ENCODE data around the gene CLSTN1.

The CLSTN1 gene

DNA sequence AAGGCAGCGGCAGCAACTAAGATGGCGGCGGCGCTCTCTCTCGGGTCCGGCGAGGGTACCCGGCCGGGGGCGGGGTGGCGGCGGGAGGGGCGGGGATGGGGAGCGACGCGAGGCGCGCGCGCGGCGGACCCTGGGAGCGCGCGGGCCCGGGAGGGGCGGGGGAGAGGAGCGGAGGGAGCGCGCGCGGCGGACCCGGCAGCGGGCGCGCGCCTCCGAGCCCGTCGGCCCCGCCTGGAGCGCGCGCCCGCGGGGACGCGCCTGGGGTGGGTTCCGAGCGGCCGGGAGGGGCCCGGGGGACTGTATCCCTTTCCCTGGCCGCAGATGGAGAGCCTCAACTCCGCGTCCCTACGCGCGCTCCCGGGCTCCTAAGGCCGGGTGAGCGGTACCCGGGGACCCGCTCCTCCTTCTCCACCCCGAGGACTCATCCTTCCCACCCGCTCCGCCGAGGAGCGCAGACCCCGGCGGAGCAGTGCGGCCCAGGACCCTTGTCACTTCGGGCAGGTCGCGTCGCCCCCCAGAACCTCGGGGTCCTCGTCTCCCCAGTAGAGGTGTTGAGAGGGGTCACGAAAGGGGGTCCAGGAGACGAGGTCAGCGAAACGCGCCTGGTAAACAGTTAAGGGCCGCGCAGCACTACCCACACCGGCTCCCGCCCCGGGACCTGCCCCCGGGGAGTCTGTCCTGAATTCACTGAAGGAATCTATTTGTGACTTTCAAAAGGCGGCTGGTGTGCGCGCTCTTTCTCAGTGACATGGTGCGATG lies at the start of gene CLSTN1:
Gene CLSTN1 (minus strand): TSS at position 23 of the 759 bp plus-strand sequence. CDS start 232 bp downstream, outside the sequence.
- peak; percentile 89 to 94 for DNase-seq

DNA sequence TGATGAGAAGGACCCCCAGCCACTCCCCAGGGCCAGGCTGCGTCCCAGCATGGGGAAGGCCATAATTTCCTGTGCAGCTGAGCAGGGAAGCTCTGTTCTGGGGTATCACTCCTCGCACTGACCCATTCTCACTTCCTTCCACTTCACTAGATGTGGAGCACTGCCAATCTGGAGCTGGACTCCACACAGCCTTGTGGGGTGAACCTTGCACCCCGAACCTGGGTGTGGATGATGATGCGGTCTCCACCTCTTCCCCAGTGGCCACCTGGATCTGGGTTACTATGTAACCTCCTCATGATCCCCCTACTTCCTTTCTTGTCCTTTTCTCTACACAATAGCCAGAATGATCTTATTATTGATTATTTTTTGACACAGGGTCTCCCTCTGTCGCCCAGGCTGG lies 49.6 kb upstream of the CLSTN1 start:
- DNase-seq: no peak

DNA sequence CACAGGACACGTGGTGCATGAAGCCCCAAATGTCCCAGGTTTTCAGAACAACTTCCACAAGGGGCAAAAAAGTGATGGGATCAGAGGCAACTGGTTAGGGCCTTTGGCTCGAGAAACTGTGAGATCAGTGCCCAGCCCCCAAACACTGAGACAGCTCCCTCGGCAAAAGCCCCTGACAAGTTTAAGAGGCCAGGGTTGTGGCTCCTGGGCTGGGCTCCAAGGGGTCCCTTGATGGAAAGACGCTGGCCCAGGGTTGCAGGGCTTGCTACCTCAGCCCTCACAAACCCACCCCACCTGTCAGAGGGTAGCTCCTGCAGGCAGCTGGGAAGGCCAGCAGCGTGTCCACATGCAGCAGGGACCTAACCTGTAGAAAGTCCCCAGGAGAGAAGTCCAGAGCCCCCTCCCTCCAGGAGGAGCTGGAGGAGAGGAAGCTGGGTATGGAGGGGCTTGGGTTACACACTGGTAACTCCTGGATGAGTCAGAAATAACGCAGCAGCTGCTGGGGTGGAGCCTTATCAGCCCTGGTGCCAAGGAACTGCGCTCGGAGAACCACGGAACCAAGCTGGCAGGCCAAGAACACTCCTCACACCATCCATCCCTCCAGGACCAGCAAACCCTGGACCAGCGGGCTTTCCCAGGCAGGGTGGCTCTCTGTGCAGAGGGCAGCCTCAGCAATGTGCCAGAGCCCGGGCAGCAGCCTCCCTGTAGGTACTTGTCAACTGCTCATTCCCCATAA lies 48.8 kb upstream of the CLSTN1 start:
- DNase-seq: no peak

DNA sequence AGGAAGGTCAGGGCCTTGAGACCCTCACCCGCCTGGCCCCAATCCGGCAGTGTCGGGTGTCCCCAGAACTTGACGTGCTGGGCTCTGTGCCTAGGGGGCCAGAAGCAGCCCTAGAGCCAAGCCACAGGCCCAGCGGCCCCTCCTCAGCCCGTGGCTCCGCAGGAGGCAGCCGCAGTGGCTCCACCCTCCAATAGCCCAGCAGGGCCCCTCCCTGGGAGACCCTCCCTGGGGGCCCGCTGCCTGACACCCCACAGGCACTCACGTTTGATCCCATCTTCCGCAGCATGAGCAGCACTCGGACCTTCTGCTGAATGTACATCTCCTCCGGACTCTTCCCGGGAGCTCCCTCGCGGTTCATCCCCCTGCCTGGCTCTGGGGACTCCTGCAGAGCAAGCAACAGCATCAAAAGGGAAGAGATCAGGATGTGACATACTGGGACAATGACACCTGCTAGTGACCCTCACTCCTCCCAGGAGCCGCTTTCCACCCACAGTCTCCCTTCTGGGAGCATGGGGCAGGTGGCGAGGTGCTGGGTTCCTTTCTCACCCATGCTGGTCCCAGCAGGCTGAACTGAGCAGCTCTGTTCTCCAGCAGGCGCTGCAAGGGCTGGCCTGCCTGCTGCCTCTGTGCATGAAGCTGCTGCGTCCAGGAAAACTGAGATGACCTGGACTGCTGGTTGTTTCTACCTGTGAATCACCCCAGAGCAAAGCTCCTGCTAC lies 48.1 kb upstream of the CLSTN1 start:
- no peak for DNase-seq

GRCh38 chr1:9871021-9871420 lies 47.3 kb upstream of the CLSTN1 start:
- no peak for DNase-seq

DNA sequence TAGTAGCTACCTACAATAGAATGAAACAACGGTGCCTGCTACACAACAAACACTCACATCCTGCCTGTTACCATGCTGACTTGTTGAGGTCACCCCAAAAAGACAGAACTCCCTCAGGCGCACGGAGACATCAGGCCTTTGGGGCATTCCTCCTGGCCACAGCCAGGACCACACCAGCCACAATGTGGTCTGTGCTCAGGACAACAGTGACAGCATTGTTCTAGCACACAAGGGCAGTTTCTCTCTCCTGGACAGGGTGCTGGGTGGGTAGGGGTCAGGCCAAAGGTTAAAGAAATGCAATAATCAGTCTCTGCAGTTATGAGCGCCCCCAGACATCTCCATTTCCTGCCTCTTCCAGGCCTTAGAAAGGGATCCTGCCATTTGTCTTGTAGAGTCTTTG lies 46.8 kb upstream of the CLSTN1 start:
- DNase-seq: no peak

DNA sequence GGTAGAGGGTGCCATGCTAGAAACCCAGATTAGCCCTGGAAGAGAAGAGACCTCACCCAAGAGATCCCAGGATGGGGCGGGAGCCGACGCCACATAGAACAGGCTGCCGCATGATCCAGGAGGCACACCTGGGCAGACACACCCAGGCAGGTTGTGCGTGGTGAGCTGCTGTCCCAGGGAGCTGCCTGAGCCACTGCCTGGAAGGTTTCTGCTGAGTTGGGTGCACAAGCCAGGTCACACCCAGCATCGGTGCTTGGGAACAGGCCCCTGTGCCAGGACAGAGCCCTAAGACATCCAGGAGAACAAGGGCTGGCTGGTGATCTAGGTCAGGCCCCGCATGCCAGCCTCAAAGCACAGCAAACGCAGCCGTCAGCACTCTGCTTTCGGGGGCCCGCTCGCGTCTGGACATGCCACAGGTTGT lies 46.1 kb upstream of the CLSTN1 start:
- DNase-seq: no peak

- DNase-seq: no peak
Measured at GRCh38 chr1:9868244-9868590, 44.5 kb upstream of the CLSTN1 start.

GRCh38 chr1:9867408-9868243 lies 43.9 kb upstream of the CLSTN1 start:
- peak; percentile 82 to 89 for DNase-seq

DNA sequence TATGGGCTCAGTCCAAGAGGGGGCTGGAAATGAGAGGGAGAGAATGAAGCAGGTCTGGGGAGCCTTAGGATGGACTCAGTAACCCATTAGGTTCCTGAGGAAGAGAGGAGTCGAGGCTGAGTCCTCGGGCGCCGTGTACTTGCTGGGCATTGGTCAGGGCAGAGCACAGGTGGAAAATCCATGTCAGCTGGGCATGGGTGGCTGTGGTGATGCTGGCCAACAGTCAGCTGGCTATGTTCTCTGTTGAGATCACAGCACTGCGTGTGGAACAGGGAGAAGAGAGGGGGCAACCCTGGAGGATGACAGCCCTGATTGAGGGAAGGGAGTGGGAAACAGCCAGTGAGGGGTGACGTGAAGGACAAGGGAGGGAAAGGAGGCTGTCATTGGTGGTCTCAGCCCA lies 43.1 kb upstream of the CLSTN1 start:
- no peak for DNase-seq

GRCh38 chr1:9865724-9866123 lies 42.0 kb upstream of the CLSTN1 start:
- no peak for DNase-seq

- DNase-seq: no peak
Measured at GRCh38 chr1:9863371-9863770, 39.6 kb upstream of the CLSTN1 start.

GRCh38 chr1:9861360-9861759 lies 37.6 kb upstream of the CLSTN1 start:
- DNase-seq: no peak

- DNase-seq: no peak
Measured at GRCh38 chr1:9860887-9861286, 37.1 kb upstream of the CLSTN1 start.

DNA sequence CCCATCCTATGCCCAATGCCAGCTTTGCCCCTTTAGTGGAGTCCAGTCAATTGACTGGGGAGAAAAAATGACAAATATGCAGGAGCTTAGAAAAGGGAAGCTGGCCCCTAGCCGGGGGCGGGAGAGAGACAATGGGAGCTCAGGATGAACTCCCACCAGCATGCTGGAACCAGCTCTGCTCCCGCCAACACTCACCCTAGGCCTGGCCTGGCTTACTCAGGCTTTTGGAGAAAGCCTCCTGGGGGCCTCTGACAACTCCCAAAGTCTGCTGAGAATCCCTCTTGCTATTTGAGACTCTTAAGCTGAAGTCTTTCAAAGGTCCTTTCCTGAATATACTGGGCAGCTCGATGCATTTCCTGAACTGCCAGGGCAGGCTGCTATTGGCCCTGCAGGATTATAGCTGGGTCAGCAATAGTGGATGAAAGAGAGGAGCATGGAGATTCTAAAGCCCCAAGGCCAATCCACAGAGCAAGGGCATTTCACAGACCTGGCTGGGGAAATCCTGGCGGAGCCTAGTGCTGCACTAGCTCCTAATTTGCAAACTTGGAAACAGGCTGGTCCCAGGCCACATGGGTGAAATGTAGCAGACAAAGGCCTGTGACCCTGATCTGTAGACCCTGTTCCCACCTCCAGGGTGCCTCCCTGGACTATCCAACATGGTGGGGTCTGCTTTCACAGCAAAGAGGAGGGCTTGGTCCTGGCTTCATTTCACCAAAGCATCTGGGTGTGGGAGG lies 35.7 kb upstream of the CLSTN1 start:
- no peak for DNase-seq

DNA sequence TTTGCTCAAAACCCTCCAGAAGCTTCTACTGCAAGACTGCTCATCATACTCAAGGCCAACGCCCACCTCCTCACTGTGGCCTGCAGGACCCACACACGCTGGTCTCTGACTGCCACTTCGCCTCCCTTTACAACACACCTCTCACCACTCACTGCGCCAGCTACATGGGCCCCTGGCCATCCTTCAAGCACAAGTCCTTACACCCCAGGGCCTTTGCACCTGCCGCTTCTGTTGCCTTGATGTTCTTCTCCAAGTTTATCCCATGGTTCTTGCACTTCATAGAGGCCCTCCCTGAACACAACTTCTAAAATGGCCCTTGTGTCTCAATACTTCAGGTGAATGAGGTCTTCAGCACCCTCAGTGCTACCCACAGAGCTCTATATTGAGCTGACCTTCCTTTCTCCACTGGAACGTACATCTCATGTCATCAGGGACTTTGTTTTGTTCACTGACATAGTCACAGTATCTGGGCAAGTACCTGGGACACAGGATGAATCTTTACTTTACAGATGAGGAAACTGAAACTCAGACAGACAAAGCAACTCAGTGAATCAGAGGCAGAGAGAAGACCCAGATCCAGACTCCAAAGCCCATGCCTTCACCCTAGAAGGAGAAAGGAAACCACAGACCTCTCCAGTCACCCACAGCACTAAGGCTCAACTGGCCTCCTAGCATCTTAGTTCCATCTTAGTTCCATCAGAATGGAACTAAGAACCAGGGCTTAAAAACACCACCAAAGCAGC lies 34.7 kb upstream of the CLSTN1 start:
- no peak for DNase-seq

- DNase-seq: no peak
Measured at GRCh38 chr1:9855186-9855585, 31.4 kb upstream of the CLSTN1 start.

DNA sequence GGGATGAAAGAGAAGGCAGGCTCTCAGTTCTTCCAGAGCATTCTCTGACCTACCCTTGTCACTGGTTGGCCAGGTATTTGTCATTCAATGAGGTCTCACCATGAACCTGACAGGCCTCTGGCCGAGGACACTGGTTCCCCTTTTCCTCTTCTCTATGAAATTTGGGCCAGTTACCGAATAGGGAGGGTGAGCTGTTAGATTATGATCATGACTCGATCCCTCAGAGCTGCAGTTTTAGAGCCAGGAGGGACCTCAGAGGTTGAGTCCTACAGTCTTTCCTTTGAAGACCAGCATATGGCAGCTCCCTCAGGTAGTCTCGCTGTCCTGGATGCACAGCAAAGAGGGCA lies 29.5 kb upstream of the CLSTN1 start:
- no peak for DNase-seq

- no peak for DNase-seq
Measured at GRCh38 chr1:9852410-9853248, 28.9 kb upstream of the CLSTN1 start.

- no peak for DNase-seq
Measured at GRCh38 chr1:9852004-9852403, 28.2 kb upstream of the CLSTN1 start.

Measured in CD4-positive, alpha-beta T cell treated with Interferon alpha-2 for 1 hour (primary cell).